ENCODE data around the gene PIGV.

Gene PIGV

DNA sequence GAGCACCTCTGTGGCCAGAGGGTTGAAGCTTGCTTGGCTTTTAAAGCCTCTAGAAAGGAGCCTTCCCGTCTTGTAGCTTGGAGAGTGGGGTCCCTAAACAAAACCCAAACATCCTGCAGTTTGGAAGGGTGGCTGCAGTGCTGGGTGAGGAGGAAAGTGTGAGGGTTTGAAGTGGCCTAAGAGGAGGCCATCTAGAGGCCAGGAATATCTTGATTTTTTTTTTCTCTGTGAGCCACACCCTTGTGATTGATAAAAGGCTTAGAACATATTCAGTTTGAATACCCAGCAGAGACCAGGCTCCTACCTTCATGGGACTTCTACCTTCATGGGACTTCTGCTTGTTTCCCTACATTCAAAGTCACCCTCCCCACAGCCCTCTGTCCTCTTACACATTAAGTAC is 37.3 kb upstream of the PIGV start:
- DNase-seq (ENCODE audit: extremely low read depth, insufficient read length): no peak
- TF ChIP-seq, protein P1, sequence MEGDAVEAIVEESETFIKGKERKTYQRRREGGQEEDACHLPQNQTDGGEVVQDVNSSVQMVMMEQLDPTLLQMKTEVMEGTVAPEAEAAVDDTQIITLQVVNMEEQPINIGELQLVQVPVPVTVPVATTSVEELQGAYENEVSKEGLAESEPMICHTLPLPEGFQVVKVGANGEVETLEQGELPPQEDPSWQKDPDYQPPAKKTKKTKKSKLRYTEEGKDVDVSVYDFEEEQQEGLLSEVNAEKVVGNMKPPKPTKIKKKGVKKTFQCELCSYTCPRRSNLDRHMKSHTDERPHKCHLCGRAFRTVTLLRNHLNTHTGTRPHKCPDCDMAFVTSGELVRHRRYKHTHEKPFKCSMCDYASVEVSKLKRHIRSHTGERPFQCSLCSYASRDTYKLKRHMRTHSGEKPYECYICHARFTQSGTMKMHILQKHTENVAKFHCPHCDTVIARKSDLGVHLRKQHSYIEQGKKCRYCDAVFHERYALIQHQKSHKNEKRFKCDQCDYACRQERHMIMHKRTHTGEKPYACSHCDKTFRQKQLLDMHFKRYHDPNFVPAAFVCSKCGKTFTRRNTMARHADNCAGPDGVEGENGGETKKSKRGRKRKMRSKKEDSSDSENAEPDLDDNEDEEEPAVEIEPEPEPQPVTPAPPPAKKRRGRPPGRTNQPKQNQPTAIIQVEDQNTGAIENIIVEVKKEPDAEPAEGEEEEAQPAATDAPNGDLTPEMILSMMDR (IDR thresholded peaks at IDR 0.05; ENCODE audit: insufficient read depth, low read length, poor library complexity, severe bottlenecking): no peak
- Histone ChIP-seq H3K36me3 (ENCODE audit: control insufficient read depth, insufficient read depth, low read length) (peaks cover 25% of the 10 kb centered on the region), H3K4me3 (replicated peaks; ENCODE audit: low read depth, low read length) (no peak overlapping the region), H3K27me3 (replicated peaks; ENCODE audit: control insufficient read depth, insufficient read depth, low read length) (no peaks in the 10 kb centered on the region)

DNA sequence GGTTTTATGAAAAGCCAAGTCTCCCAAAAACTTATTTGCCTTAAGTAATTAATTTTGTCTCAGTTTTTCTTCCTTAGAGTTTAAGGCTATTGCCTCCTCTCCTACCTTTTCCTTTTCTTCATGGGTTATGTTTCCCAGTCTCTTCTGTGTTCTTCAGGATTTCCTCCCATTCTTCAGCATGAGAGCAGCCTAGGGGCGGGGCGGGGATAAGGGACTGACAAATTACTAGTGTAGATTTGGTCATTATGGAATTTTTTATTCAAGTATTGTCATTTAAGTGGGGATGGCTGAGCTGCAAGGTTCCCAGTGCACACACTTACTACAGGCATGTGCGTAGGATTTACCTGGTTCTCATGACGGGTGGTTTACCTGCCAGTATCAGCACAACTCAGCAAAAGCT is 35.2 kb upstream of the PIGV start:
- H3K36me3 ChIP-seq (ENCODE audit: control insufficient read depth, insufficient read depth, low read length): peaks cover 22% of the 10 kb centered on the region
- H3K27me3 ChIP-seq (replicated peaks; ENCODE audit: control insufficient read depth, insufficient read depth, low read length): no peaks in the 10 kb centered on the region
- DNase-seq (ENCODE audit: extremely low read depth, insufficient read length): no peak
- no peak overlapping the region for H3K4me3 ChIP-seq (replicated peaks; ENCODE audit: low read depth, low read length)
- TF ChIP-seq, protein P1 (IDR thresholded peaks at IDR 0.05; ENCODE audit: insufficient read depth, low read length, poor library complexity, severe bottlenecking): no peak

DNA sequence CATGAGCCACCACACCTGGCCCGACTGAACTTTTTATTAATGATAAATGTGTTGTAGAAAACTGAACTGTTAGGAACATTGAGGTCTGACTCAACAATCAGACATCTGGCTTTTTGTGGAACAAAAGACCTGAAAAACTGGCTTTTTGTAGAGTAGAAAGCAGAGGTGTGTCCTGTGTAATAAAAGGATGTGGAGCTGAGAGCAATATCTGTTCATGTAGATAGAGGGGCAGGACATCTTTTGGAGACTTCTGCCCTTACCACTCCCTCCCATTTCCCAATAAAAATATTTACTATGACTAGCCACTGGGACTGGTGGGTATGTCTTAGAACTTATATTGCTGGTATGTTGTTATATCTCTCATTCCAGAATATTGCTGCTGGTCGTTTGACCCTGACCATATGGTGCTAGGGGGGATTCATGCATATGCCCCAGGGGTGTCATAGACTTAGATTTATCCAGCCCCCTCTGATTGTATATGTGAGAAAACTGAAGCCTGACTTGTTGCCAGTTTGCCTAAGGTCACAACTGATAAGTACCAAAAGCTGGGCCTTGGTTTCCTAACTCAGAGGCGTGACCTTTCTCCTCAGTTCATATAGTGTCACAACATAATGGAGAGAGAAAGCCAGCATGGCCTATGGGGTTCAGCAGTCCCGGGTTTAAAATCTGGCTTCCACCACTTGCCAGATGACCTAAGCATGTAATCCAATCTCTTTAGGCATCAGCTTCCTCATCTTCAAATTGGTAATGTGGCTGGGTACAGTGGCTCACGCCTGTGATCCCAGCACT is 33.5 kb upstream of the PIGV start:
- no peak for DNase-seq (ENCODE audit: extremely low read depth, insufficient read length)
- Histone ChIP-seq H3K36me3 (ENCODE audit: control insufficient read depth, insufficient read depth, low read length) (peaks cover 30% of the 10 kb centered on the region), H3K27me3 (replicated peaks; ENCODE audit: control insufficient read depth, insufficient read depth, low read length) (no peaks in the 10 kb centered on the region), H3K4me3 (replicated peaks; ENCODE audit: low read depth, low read length) (no peak overlapping the region)
- TF ChIP-seq, protein P1 (IDR thresholded peaks at IDR 0.05; ENCODE audit: insufficient read depth, low read length, poor library complexity, severe bottlenecking): no peak

DNA sequence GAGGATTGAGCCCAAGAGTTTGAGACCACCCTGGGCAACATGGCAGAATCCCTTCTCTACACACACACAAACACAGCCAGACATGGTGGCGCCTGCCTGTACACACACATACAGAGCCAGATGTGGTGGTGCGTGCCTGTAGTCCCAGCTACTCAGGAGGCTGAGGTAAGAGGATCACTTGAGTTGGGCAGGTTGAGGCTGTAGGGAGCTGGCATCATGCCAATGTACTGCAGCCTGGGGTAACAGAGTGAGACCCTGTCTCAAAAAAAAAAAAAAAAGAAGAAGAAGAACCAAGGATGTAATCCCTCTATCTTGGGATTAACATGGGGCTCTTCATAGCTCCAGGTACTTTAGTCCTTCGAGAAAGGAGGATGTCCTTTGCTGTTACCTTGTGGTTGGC is 29.4 kb upstream of the PIGV start:
- no peak for DNase-seq (ENCODE audit: extremely low read depth, insufficient read length)
- peaks cover 33% of the 10 kb centered on the region for H3K36me3 ChIP-seq (ENCODE audit: control insufficient read depth, insufficient read depth, low read length)
- H3K4me3 ChIP-seq (replicated peaks; ENCODE audit: low read depth, low read length): no peak overlapping the region
- TF ChIP-seq, protein P1 (IDR thresholded peaks at IDR 0.05; ENCODE audit: insufficient read depth, low read length, poor library complexity, severe bottlenecking): no peak
- H3K27me3 ChIP-seq (replicated peaks; ENCODE audit: control insufficient read depth, insufficient read depth, low read length): no peaks in the 10 kb centered on the region

DNA sequence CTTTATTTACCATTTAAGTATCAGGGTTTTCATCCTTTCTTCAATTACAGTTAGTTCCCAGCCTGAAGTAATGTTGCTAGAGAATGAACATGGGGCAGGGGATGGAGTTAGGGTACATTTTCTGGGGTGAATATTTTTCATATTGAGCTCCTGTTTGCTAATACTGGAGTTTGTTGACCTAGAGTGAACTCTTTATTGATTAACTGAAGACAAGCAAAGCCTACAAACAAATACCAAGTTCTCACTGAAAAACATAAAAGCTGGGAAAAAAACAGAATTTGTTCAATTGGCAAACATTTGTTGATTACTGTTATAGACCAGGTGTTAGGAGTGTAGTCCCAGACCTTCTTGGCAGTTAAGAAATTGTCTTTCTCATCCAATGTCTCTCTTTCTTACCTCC is 28.2 kb upstream of the PIGV start:
- Histone ChIP-seq H3K27me3 (replicated peaks; ENCODE audit: control insufficient read depth, insufficient read depth, low read length) (no peaks in the 10 kb centered on the region), H3K4me3 (replicated peaks; ENCODE audit: low read depth, low read length) (no peak overlapping the region), H3K36me3 (ENCODE audit: control insufficient read depth, insufficient read depth, low read length) (peaks cover 35% of the 10 kb centered on the region)
- TF ChIP-seq, protein P1 (IDR thresholded peaks at IDR 0.05; ENCODE audit: insufficient read depth, low read length, poor library complexity, severe bottlenecking): no peak
- no peak for DNase-seq (ENCODE audit: extremely low read depth, insufficient read length)
